ENCODE results near the gene CD48.
"Not testable (repeated sequence)": the region's sequence is repeated elsewhere in the genome, so short reads cannot be mapped to it uniquely, and the experiment has no call there.

Gene CD48

GRCh38 chr1:160658814-160659193 is 52.8 kb downstream of the CD48 start:
- no peak for DNase-seq (ENCODE audit: insufficient read length, low spot score)
- FAIRE-seq = no peak
- no peak for TF ChIP-seq CTCF (IDR thresholded peaks at IDR 0.05; ENCODE audit: insufficient read depth, missing control alignments)

- DNase-seq (ENCODE audit: insufficient read length, low spot score) (no peak), FAIRE-seq (no peak)
- TF ChIP-seq CTCF (IDR thresholded peaks at IDR 0.05; ENCODE audit: insufficient read depth, missing control alignments) = no peak
Observed at GRCh38 chr1:160658162-160658813, 53.3 kb downstream of the CD48 start.

- DNase-seq (ENCODE audit: insufficient read length, low spot score) (no peak), FAIRE-seq (no peak)
- TF ChIP-seq CTCF (IDR thresholded peaks at IDR 0.05; ENCODE audit: insufficient read depth, missing control alignments) = no peak
Observed at GRCh38 chr1:160657250-160657781, 54.3 kb downstream of the CD48 start.

- no peak for TF ChIP-seq CTCF (IDR thresholded peaks at IDR 0.05; ENCODE audit: insufficient read depth, missing control alignments)
- FAIRE-seq (no peak), DNase-seq (ENCODE audit: insufficient read length, low spot score) (no peak)
Observed at GRCh38 chr1:160656737-160657136, 54.9 kb downstream of the CD48 start.

- no peak for DNase-seq (ENCODE audit: insufficient read length, low spot score)
- FAIRE-seq = no peak
- TF ChIP-seq CTCF (IDR thresholded peaks at IDR 0.05; ENCODE audit: insufficient read depth, missing control alignments) = no peak
Observed at GRCh38 chr1:160653620-160654016, 58.0 kb downstream of the CD48 start.

GRCh38 chr1:160652924-160653619 is 58.5 kb downstream of the CD48 start:
- TF ChIP-seq CTCF (IDR thresholded peaks at IDR 0.05; ENCODE audit: insufficient read depth, missing control alignments) = no peak
- FAIRE-seq = no peak
- no peak for DNase-seq (ENCODE audit: insufficient read length, low spot score)

- not testable (repeated sequence) for FAIRE-seq; DNase-seq (ENCODE audit: insufficient read length, low spot score)
Observed at GRCh38 chr1:160652065-160652641, 59.5 kb downstream of the CD48 start.
